KMS-11 (cell line): Measurements from ENCODE around the gene RARRES1.

ENCODE experiments used
- H2AFZ ChIP-seq: fragments of 200-600 bp; sonication (generic); 2 replicates; pipeline ENCODE4 v1.6.1; 2016; ENCODE audit warnings: antibody characterized with exemption, mixed run types, low read depth
- H3K27ac ChIP-seq: fragments of 200-600 bp; sonication (generic); 2 replicates; pipeline ENCODE4 v1.6.1; 2016; ENCODE audit warnings: mild to moderate bottlenecking, mixed run types
- H3K27me3 ChIP-seq: fragments of 200-600 bp; sonication (generic); 2 replicates; pipeline ENCODE4 v1.6.1; 2017; ENCODE audit warnings: mild to moderate bottlenecking, low read depth, mixed run types, moderate library complexity; ENCODE audit not compliant: insufficient read depth
- H3K36me3 ChIP-seq: fragments of 200-600 bp; sonication (generic); 2 replicates; pipeline ENCODE4 v1.6.1; 2017; ENCODE audit warnings: mild to moderate bottlenecking, mixed run types; ENCODE audit not compliant: insufficient read depth
- H3K4me1 ChIP-seq: fragments of 200-600 bp; sonication (generic); 2 replicates; pipeline ENCODE4 v1.6.1; 2016; ENCODE audit warnings: mild to moderate bottlenecking, low read depth, mixed run types; ENCODE audit not compliant: poor library complexity, severe bottlenecking
- H3K4me2 ChIP-seq: fragments of 200-600 bp; sonication (generic); 2 replicates; pipeline ENCODE4 v1.7.0; 2016; ENCODE audit warnings: mild to moderate bottlenecking, mixed run types
- H3K4me3 ChIP-seq: fragments of 200-600 bp; sonication (generic); IDR thresholded peaks from 2 replicates; pipeline ENCODE4 v1.6.1; 2017; ENCODE audit warnings: low read depth, low read length, mixed read lengths; ENCODE audit not compliant: insufficient read depth
- H3K79me2 ChIP-seq: fragments of 200-600 bp; sonication (generic); 2 replicates; pipeline ENCODE4 v1.6.1; 2016; ENCODE audit warnings: low read depth, mixed run types; ENCODE audit not compliant: insufficient read depth
- H3K9ac ChIP-seq: fragments of 200-600 bp; sonication (generic); 2 replicates; pipeline ENCODE4 v1.6.1; 2016; ENCODE audit warnings: mild to moderate bottlenecking, mixed run types
- H4K20me1 ChIP-seq: fragments of 200-600 bp; sonication (generic); 2 replicates; pipeline ENCODE4 v1.6.1; 2016; ENCODE audit warnings: mild to moderate bottlenecking, mixed run types; ENCODE audit not compliant: insufficient read depth
- TF ChIP-seq, protein P1 (sequence below): fragments of 200-600 bp; sonication (generic); conservative IDR thresholded peaks from 2 replicates; pipeline ENCODE4 v1.6.1; 2017; ENCODE audit warnings: low read depth, mild to moderate bottlenecking, antibody characterized with exemption, low read length, moderate library complexity, mixed read lengths

RARRES1 gene

DNA sequence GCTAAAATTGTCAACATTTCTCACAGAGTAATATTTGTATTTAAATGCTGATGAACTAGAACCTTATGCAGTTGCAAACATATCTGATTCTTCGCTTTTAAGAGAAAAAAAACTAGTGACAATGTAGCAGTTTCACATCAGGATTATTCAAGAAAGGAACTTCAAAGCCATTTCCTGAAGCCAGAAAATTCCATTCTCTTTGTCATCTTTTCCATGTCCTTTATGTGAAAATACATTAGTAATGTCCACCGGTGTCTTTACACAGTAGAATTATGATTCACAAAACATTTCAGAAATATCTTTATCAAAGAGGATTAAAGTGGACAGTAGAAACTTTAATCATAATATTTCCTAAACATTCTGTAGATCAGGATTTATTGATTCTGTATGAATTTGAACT, 47.1 kb downstream of the RARRES1 start:
- no peak overlapping the region for H3K9ac ChIP-seq
- no peak overlapping the region for H3K4me3 ChIP-seq
- no peaks in the 10 kb centered on the region for H3K36me3 ChIP-seq

DNA sequence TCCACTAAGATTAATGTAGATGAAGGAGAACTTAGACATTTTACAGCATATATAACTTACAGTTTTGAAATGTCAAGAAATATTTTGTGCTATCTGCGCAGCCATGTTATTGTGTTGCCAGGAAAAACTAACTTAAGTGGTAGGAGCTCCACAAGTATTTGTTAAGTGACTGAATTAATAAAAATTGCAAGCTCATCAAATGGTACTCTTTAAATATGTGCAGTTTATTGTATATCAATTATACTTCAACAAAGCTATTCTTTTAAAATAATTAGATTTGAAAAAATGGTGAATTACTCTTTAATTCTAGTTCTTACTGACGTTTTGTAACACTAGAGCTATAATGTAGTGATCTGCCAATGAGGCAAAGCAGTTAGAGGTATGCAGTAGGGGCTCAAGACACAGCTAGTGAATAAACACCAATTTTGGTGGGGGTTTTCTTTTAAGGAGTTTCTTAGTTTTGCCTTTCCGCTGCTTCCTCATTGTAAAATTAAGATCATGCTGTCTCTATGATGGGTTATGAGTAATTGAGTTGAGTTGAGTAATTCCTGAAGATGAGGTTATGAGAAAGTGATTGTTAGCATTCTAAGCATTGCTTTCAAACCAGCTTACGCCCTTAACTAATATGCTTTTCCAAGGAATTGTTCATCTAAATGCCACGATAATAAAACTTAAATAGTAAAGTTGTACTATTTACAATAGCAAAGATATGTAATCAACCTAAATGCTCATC, 48.9 kb downstream of the RARRES1 start:
- Histone ChIP-seq H3K36me3 (no peaks in the 10 kb centered on the region), H3K27ac (no peak overlapping the region), H4K20me1 (no peaks in the 10 kb centered on the region), H3K79me2 (no peaks in the 10 kb centered on the region), H3K4me1 (no peaks in the 10 kb centered on the region), H3K27me3 (no peaks in the 10 kb centered on the region), H3K9ac (no peak overlapping the region), H3K4me2 (no peak overlapping the region), H3K4me3 (no peak overlapping the region), H2AFZ (no peak overlapping the region)
- TF ChIP-seq, protein P1, sequence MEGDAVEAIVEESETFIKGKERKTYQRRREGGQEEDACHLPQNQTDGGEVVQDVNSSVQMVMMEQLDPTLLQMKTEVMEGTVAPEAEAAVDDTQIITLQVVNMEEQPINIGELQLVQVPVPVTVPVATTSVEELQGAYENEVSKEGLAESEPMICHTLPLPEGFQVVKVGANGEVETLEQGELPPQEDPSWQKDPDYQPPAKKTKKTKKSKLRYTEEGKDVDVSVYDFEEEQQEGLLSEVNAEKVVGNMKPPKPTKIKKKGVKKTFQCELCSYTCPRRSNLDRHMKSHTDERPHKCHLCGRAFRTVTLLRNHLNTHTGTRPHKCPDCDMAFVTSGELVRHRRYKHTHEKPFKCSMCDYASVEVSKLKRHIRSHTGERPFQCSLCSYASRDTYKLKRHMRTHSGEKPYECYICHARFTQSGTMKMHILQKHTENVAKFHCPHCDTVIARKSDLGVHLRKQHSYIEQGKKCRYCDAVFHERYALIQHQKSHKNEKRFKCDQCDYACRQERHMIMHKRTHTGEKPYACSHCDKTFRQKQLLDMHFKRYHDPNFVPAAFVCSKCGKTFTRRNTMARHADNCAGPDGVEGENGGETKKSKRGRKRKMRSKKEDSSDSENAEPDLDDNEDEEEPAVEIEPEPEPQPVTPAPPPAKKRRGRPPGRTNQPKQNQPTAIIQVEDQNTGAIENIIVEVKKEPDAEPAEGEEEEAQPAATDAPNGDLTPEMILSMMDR: no peak

More for the DNA sequence above, 47.1 kb downstream of the RARRES1 start:
- Histone ChIP-seq H3K4me2 (no peak overlapping the region), H2AFZ (no peak overlapping the region), H3K27ac (no peak overlapping the region), H4K20me1 (no peaks in the 10 kb centered on the region), H3K79me2 (no peaks in the 10 kb centered on the region), H3K27me3 (no peaks in the 10 kb centered on the region), H3K4me1 (no peaks in the 10 kb centered on the region)
- TF ChIP-seq, protein P1: no peak

DNA sequence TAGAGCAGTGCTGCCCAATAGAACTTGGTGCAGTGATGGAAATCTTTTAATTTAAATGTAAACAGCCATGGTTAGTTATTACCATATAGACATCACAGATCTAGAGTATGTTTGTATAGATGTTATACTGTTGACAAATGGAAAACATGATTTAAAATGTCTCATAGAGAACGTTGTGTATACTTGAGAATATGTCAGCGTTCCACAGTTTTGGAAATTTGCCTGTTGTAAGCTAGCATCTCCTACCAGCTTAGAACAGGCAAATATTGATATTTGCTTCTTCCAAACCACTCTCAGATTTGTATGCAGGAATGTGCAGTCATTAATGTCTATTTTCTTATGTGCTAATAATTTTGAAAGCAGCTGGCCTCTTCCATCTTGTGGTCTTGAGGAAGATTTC, 51.4 kb downstream of the RARRES1 start:
- no peak overlapping the region for H3K4me2 ChIP-seq
- no peaks in the 10 kb centered on the region for H4K20me1 ChIP-seq
- no peak overlapping the region for H2AFZ ChIP-seq
- H3K4me3 ChIP-seq: no peak overlapping the region
- no peaks in the 10 kb centered on the region for H3K27me3 ChIP-seq
- H3K79me2 ChIP-seq: no peaks in the 10 kb centered on the region
- no peaks in the 10 kb centered on the region; the same call in 1 of the 2 replicates for H3K36me3 ChIP-seq
- H3K9ac ChIP-seq: no peak overlapping the region
- no peak overlapping the region for H3K27ac ChIP-seq
- TF ChIP-seq, protein P1: no peak
- no peaks in the 10 kb centered on the region for H3K4me1 ChIP-seq

DNA sequence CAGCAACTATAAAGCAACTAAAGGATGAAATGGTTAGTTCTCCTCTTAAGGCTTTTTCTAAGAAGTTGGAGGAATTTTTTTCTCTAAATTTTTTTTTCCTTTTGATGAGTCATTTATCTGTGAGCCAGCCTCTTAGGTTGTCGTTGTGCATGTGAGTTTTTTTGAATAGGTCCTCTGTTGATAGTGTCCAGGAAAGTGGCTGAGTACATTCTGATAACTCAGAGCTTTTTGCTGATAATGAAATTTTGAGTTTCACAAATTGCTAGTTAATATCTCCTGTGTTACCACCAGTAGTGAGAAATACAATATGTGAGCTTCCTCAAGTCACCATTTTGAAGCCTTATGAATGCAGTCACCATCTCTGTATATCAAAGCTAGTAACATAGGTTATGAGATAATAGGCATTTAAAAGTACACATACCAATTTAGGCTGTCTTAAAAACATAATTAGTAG, 52.7 kb downstream of the RARRES1 start:
- Histone ChIP-seq H3K4me1 (no peaks in the 10 kb centered on the region), H3K36me3 (no peaks in the 10 kb centered on the region; the same call in 1 of the 2 replicates), H3K9ac (no peak overlapping the region), H3K27me3 (no peaks in the 10 kb centered on the region), H3K4me2 (no peak overlapping the region), H3K79me2 (no peaks in the 10 kb centered on the region), H4K20me1 (no peaks in the 10 kb centered on the region), H2AFZ (no peak overlapping the region), H3K4me3 (no peak overlapping the region), H3K27ac (no peak overlapping the region)
- TF ChIP-seq, protein P1: no peak
